ENCODE data around the gene SHISA2.

Gene SHISA2

GRCh38 chr13:26034018-26034417 lies 17.8 kb downstream of the SHISA2 start:
- no peak for TF ChIP-seq POLR2A (IDR thresholded peaks at IDR 0.05; ENCODE audit: low read depth, low read length)
- FAIRE-seq: no peak
- no peak for DNase-seq (ENCODE audit: insufficient read length, low spot score)

DNA sequence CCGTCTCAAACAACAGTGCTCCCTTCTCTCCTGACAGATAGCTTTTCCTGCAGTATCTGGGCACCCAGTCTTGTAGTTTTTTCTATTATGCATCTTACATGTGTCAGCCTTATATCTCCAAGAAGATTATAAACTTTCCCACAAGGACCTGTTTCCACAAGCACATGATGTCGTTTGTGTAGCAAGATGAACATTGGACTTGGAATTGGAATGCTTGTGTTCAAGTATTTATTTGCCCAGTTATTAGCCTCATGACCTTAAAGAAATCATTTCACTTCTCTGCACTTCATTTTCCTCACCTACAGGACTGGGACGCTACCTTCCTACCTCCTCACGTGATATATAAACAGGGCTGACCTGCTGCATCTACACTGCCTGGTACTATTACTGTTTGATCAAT lies 21.5 kb downstream of the SHISA2 start:
- FAIRE-seq (no peak), DNase-seq (ENCODE audit: insufficient read length, low spot score) (no peak)

DNA sequence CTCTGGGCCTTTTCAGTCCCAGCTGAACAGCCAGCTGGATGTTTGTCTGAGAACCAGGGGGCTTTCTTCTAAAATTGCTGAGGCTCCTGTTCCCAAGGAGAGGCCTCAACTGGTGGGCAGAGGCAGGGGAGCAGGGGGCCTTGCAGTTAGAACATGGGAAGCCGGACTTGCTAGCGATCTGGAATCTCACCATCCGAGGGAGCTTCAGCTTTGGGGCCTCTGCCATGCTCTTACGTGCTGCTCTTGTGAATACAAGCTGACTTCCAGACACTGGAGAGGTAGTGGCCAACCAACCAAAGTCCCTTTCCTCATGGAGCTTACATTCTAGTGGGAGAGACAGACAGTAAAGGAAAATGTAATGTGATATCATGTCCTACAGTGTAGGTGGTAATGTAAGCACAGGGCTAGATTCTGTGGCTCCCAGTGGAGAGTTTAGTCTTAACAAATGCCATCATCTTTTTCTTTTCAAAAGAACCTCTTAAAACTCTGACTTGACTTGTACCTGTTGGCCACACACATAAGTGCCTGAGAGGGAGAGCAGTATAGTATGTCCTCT lies 22.2 kb downstream of the SHISA2 start:
- no peak for FAIRE-seq
- no peak for DNase-seq (ENCODE audit: insufficient read length, low spot score)
- no peak for TF ChIP-seq SPI1 (IDR thresholded peaks at IDR 0.05; ENCODE audit: low read depth, low read length)
- TF ChIP-seq POLR2A (IDR thresholded peaks at IDR 0.05; ENCODE audit: low read depth, low read length): no peak
- no peak for TF ChIP-seq PAX5 (IDR thresholded peaks at IDR 0.05; ENCODE audit: insufficient read depth, low read length, severe bottlenecking)
- no peak for TF ChIP-seq POU2F2 (IDR thresholded peaks at IDR 0.05; ENCODE audit: low read depth, low read length)
- no peak for TF ChIP-seq TAF1 (IDR thresholded peaks at IDR 0.05; ENCODE audit: low read depth, low read length)
- TF ChIP-seq POLR2AphosphoS5 (IDR thresholded peaks at IDR 0.05; ENCODE audit: low read depth, low read length): no peak

More for the DNA sequence above, 21.5 kb downstream of the SHISA2 start:
- TF ChIP-seq TAF1 (IDR thresholded peaks at IDR 0.05; ENCODE audit: low read depth, low read length): no peak
- TF ChIP-seq POLR2AphosphoS5 (IDR thresholded peaks at IDR 0.05; ENCODE audit: low read depth, low read length): no peak
- TF ChIP-seq POU2F2 (IDR thresholded peaks at IDR 0.05; ENCODE audit: low read depth, low read length): no peak
- no peak for TF ChIP-seq SPI1 (IDR thresholded peaks at IDR 0.05; ENCODE audit: low read depth, low read length)
- no peak for TF ChIP-seq PAX5 (IDR thresholded peaks at IDR 0.05; ENCODE audit: insufficient read depth, low read length, severe bottlenecking)
- TF ChIP-seq POLR2A (IDR thresholded peaks at IDR 0.05; ENCODE audit: low read depth, low read length): no peak

DNA sequence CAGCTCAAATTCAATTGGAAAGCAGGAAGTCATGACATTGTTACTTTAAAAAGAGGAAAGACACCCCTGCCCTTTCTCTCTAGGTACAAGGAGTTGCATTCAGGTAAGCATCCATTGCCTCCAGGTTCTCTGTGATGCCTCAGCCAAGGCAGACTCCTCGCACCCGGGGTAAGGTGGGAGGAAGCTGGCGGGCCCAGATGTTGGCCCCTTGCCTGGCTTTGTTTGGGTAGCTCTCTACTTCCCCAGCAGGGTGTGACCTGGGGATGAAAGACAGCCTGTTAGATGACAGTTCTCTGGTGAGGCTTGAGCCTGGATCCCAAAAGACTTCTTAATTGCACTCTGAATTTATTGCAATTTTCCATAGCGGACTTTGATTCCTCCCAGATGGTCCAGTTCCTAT lies 25.6 kb downstream of the SHISA2 start:
- DNase-seq (ENCODE audit: insufficient read length, low spot score): no peak
- TF ChIP-seq TAF1 (IDR thresholded peaks at IDR 0.05; ENCODE audit: low read depth, low read length): no peak
- TF ChIP-seq PAX5 (IDR thresholded peaks at IDR 0.05; ENCODE audit: insufficient read depth, low read length, severe bottlenecking): no peak
- no peak for TF ChIP-seq POU2F2 (IDR thresholded peaks at IDR 0.05; ENCODE audit: low read depth, low read length)
- TF ChIP-seq POLR2AphosphoS5 (IDR thresholded peaks at IDR 0.05; ENCODE audit: low read depth, low read length): no peak
- TF ChIP-seq SPI1 (IDR thresholded peaks at IDR 0.05; ENCODE audit: low read depth, low read length): no peak
- TF ChIP-seq POLR2A (IDR thresholded peaks at IDR 0.05; ENCODE audit: low read depth, low read length): no peak
- no peak for FAIRE-seq

DNA sequence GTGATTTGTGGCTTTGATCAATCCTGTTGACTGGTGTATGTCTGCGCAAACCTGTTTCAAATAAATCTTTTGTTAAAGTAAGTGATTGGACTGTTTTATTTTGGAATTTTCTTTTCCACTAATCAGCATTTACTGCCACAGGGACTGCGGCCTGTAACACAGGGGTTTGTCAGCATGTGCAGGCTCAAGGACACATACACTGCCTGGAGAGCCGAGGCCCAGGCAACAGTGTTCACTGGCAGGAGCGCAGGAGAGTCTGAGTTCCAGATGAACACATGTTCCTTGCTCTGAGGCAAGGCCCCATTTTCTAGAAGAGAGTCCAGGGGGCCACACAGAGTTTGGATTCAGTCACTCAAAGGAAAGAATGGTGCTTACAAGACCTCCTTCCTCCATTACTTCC lies 26.0 kb downstream of the SHISA2 start:
- FAIRE-seq: no peak
- DNase-seq (ENCODE audit: insufficient read length, low spot score): no peak
- TF ChIP-seq SPI1 (IDR thresholded peaks at IDR 0.05; ENCODE audit: low read depth, low read length): no peak
- no peak for TF ChIP-seq POLR2A (IDR thresholded peaks at IDR 0.05; ENCODE audit: low read depth, low read length)
- no peak for TF ChIP-seq POU2F2 (IDR thresholded peaks at IDR 0.05; ENCODE audit: low read depth, low read length)
- no peak for TF ChIP-seq POLR2AphosphoS5 (IDR thresholded peaks at IDR 0.05; ENCODE audit: low read depth, low read length)
- no peak for TF ChIP-seq TAF1 (IDR thresholded peaks at IDR 0.05; ENCODE audit: low read depth, low read length)

DNA sequence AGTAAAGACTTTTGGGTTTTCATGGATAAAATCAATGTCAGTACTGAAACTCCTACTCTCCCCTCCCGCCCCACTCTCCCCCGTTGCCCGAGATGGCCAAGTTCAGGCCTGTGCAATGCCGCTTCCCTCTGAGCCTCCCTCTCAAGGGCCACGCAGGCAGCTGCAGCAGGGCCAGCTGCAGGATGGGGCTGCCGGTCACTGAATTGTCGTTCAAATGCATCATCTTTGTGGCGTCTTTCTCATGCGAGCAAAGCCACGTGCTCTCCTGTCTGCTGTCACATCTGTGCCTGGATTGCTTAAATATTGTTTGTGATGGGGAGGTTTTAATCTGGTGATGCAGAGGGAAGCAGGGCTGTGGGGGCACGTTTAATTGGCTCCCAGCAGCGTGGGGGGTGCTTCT lies 26.6 kb downstream of the SHISA2 start:
- DNase-seq (ENCODE audit: insufficient read length, low spot score) (no peak), FAIRE-seq (no peak)
- TF ChIP-seq POLR2AphosphoS5 (IDR thresholded peaks at IDR 0.05; ENCODE audit: low read depth, low read length) (no peak), POLR2A (IDR thresholded peaks at IDR 0.05; ENCODE audit: low read depth, low read length) (no peak), PAX5 (IDR thresholded peaks at IDR 0.05; ENCODE audit: insufficient read depth, low read length, severe bottlenecking) (no peak), TAF1 (IDR thresholded peaks at IDR 0.05; ENCODE audit: low read depth, low read length) (no peak), POU2F2 (IDR thresholded peaks at IDR 0.05; ENCODE audit: low read depth, low read length) (no peak), SPI1 (IDR thresholded peaks at IDR 0.05; ENCODE audit: low read depth, low read length) (no peak)

DNA sequence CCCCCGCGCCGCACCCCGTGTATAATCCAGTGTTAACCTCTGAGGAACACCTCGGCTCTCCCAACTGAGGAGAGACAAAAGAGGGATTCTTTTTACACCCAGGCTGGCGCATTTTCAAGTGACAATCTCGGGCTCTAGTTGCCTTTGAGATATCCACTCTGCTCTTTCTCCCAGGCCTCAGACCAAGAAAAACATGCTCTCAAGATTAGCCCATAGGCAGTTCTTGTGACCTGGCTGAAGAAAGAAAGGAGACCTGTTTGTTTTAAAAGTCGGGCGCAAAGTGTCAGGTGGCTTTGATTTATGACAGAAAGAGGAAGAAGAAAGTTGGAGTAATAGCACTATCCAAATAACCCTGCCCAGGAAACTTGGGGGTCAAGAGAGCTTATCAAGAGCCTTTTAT lies 27.3 kb downstream of the SHISA2 start:
- no peak for DNase-seq (ENCODE audit: insufficient read length, low spot score)
- no peak for FAIRE-seq
- TF ChIP-seq PAX5 (IDR thresholded peaks at IDR 0.05; ENCODE audit: insufficient read depth, low read length, severe bottlenecking) (no peak), POLR2A (IDR thresholded peaks at IDR 0.05; ENCODE audit: low read depth, low read length) (no peak), SPI1 (IDR thresholded peaks at IDR 0.05; ENCODE audit: low read depth, low read length) (no peak), POLR2AphosphoS5 (IDR thresholded peaks at IDR 0.05; ENCODE audit: low read depth, low read length) (no peak)

GRCh38 chr13:26022538-26023292 lies 29.1 kb downstream of the SHISA2 start:
- FAIRE-seq: no peak
- no peak for DNase-seq (ENCODE audit: insufficient read length, low spot score)
- TF ChIP-seq PAX5 (IDR thresholded peaks at IDR 0.05; ENCODE audit: insufficient read depth, low read length, severe bottlenecking) (no peak), TAF1 (IDR thresholded peaks at IDR 0.05; ENCODE audit: low read depth, low read length) (no peak), POLR2AphosphoS5 (IDR thresholded peaks at IDR 0.05; ENCODE audit: low read depth, low read length) (no peak), POLR2A (IDR thresholded peaks at IDR 0.05; ENCODE audit: low read depth, low read length) (no peak), SPI1 (IDR thresholded peaks at IDR 0.05; ENCODE audit: low read depth, low read length) (no peak), POU2F2 (IDR thresholded peaks at IDR 0.05; ENCODE audit: low read depth, low read length) (no peak)

DNA sequence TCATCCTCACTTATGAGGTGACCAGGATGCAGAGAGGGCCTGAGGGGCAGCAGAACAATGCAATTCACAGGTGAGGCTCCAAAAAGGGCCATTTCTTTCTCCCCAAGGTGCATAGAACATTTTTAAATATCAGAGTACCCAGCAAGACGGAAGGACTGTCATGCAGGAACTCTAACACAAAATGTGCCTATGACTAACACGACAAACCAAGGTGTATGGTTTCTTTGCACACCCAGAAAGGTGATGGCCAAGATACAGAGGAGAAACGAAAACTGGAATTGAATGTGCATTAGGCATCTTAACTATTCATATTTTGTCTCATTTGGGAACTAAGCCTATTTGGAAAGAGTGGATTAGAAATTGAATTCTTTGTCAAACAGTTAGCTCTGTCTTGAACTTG lies 29.9 kb downstream of the SHISA2 start:
- FAIRE-seq: no peak
- no peak for TF ChIP-seq POLR2AphosphoS5 (IDR thresholded peaks at IDR 0.05; ENCODE audit: low read depth, low read length)
- TF ChIP-seq TAF1 (IDR thresholded peaks at IDR 0.05; ENCODE audit: low read depth, low read length): no peak
- TF ChIP-seq PAX5 (IDR thresholded peaks at IDR 0.05; ENCODE audit: insufficient read depth, low read length, severe bottlenecking): no peak
- no peak for DNase-seq (ENCODE audit: insufficient read length, low spot score)

GRCh38 chr13:26021516-26021915 lies 30.3 kb downstream of the SHISA2 start:
- no peak for FAIRE-seq
- no peak for DNase-seq (ENCODE audit: insufficient read length, low spot score)

More at GRCh38 chr13:26021516-26021915, 30.3 kb downstream of the SHISA2 start:
- no peak for TF ChIP-seq PAX5 (IDR thresholded peaks at IDR 0.05; ENCODE audit: insufficient read depth, low read length, severe bottlenecking)
- TF ChIP-seq TAF1 (IDR thresholded peaks at IDR 0.05; ENCODE audit: low read depth, low read length): no peak
- TF ChIP-seq POLR2A (IDR thresholded peaks at IDR 0.05; ENCODE audit: low read depth, low read length): no peak
- no peak for TF ChIP-seq POLR2AphosphoS5 (IDR thresholded peaks at IDR 0.05; ENCODE audit: low read depth, low read length)
- no peak for TF ChIP-seq SPI1 (IDR thresholded peaks at IDR 0.05; ENCODE audit: low read depth, low read length)
- TF ChIP-seq POU2F2 (IDR thresholded peaks at IDR 0.05; ENCODE audit: low read depth, low read length): no peak
